K562 (cell line): ENCODE data around the gene NF1. TPM values are rescaled to one million over a fixed set of nuclear protein-coding genes. Genes with fewer than 3 reads are reported as not detected.
A peak's percentile ranks its signal among the peaks of the same experiment; 100 is the strongest.

Experiments used
- EGR1 ChIP-seq: fragments of 450-650 bp; conservative IDR thresholded peaks from 2 replicates; pipeline ENCODE4 v1.6.1; 2017; ENCODE audit warnings: mild to moderate bottlenecking
- FOXA1 ChIP-seq: fragments of 450-650 bp; IDR thresholded peaks from 2 replicates; pipeline ENCODE4 v1.6.1; 2016; ENCODE audit warnings: mild to moderate bottlenecking, borderline replicate concordance
- MBD2 ChIP-seq: sonication (generic); IDR thresholded peaks from 2 replicates; pipeline ENCODE4 v1.6.1; 2016; ENCODE audit warnings: low read depth, borderline replicate concordance
- MYC ChIP-seq, 2 experiments: fragments of 250-450 bp in 1 of 2; sonication (Bioruptor Pico) in 1 of 2; IDR thresholded peaks; 2 replicates each; pipeline versions ENCODE4 v1.5.1 to v1.6.1; 2012 to 2021; ENCODE audit warnings: low read depth in 2 of 2, borderline replicate concordance in 1 of 2, improper control_type of control experiment in 1 of 2, low read length in 1 of 2, mild to moderate bottlenecking in 1 of 2, moderate library complexity in 1 of 2
- PCBP2 ChIP-seq: fragments of 200-400 bp; formaldehyde crosslinking; IDR thresholded peaks from 2 replicates; pipeline ENCODE4 v1.6.1; 2018; ENCODE audit warnings: low read length, low read depth, mild to moderate bottlenecking, moderate library complexity; ENCODE audit not compliant: poor library complexity, severe bottlenecking
- RFX7 ChIP-seq: fragments of 250-450 bp; sonication (Bioruptor Pico); IDR thresholded peaks from 2 replicates; pipeline ENCODE4 v1.5.1; 2021; ENCODE audit warnings: mild to moderate bottlenecking
- TBP ChIP-seq: optimal IDR thresholded peaks from 2 replicates; pipeline ENCODE3; 2011; ENCODE audit warnings: low read depth, low read length, improper control_type of control experiment
- ZBTB17 ChIP-seq: fragments of 450-650 bp; formaldehyde crosslinking; IDR thresholded peaks from 2 replicates; pipeline ENCODE4 v1.4.0; 2020; ENCODE audit warnings: mild to moderate bottlenecking
- polyA plus RNA-seq, 8 experiments: library from polyadenylated mRNA; depleted of rRNA in 4 of 8; stranded (reverse) in 5 of 8; unstranded in 3 of 8; fragments of >200 nt; fragmentation: Nextera tagmentation in 2 of 8; fragmentation: Illumina TruSeq in 1 of 8; extraction: Ambion mirVana in 2 of 8; extraction: Trizol in 1 of 8; gene quantifications; 2 replicates each; pipeline versions ENCODE4 v1.2.1 to v1.2.3, GENCODE V29; 2011 to 2014; ENCODE audit warnings: inconsistent platforms in 1 of 8, missing spikeins in 1 of 8
- total RNA-seq, 7 experiments: library from RNA; depleted of rRNA in 6 of 7; stranded (reverse); fragments of >200 nt in 6 of 7; fragmentation: Illumina TruSeq in 2 of 7; extraction: Trizol in 2 of 7; gene quantifications; 2 replicates each; pipeline versions ENCODE4 v1.2.1 to v1.2.3, GENCODE V29; 2011 to 2021; ENCODE audit warnings: low replicate concordance in 1 of 7
- TF ChIP-seq, protein P1 (sequence below): fragments of 450-650 bp; IDR thresholded peaks from 2 replicates; pipeline ENCODE4 v1.7.0; 2016; ENCODE audit warnings: borderline replicate concordance
- TF ChIP-seq, protein P2 (sequence below), 2 experiments: fragments of 450-650 bp; IDR thresholded peaks; 2 replicates each; pipeline ENCODE4 v1.6.1; 2016
- TF ChIP-seq, protein P3 (sequence below): IDR thresholded peaks from 3 replicates; pipeline ENCODE4 v1.6.1; 2011; ENCODE audit warnings: borderline replicate concordance, mild to moderate bottlenecking; ENCODE audit not compliant: insufficient read length, insufficient read depth
- TF ChIP-seq, protein P4 (sequence below): sonication (generic); IDR thresholded peaks from 2 replicates; pipeline ENCODE4 v1.6.1; 2016
- TF ChIP-seq, protein P5 (sequence below): fragments of 250-450 bp; sonication (Bioruptor Pico); IDR thresholded peaks from 2 replicates; pipeline ENCODE4 v1.5.0; 2022; ENCODE audit warnings: mild to moderate bottlenecking
- TF ChIP-seq, protein P6 (sequence below), 2 experiments: fragments of 450-650 bp in 1 of 2; IDR thresholded peaks; 2 replicates each; pipeline ENCODE4 v1.6.1; 2011 to 2017; ENCODE audit warnings: low read depth in 2 of 2, antibody characterized with exemption in 1 of 2, borderline replicate concordance in 1 of 2, low read length in 1 of 2, mild to moderate bottlenecking in 1 of 2, mixed read lengths in 1 of 2; ENCODE audit not compliant: control insufficient read depth in 1 of 2

The NF1 gene
- total and polyA plus RNA-seq, 9 of the 15 experiments (the other 6 are each of a cell fraction or from before 2014, with no cell fraction given), result 3.4 to 41.9 (median 24.3) TPM

DNA sequence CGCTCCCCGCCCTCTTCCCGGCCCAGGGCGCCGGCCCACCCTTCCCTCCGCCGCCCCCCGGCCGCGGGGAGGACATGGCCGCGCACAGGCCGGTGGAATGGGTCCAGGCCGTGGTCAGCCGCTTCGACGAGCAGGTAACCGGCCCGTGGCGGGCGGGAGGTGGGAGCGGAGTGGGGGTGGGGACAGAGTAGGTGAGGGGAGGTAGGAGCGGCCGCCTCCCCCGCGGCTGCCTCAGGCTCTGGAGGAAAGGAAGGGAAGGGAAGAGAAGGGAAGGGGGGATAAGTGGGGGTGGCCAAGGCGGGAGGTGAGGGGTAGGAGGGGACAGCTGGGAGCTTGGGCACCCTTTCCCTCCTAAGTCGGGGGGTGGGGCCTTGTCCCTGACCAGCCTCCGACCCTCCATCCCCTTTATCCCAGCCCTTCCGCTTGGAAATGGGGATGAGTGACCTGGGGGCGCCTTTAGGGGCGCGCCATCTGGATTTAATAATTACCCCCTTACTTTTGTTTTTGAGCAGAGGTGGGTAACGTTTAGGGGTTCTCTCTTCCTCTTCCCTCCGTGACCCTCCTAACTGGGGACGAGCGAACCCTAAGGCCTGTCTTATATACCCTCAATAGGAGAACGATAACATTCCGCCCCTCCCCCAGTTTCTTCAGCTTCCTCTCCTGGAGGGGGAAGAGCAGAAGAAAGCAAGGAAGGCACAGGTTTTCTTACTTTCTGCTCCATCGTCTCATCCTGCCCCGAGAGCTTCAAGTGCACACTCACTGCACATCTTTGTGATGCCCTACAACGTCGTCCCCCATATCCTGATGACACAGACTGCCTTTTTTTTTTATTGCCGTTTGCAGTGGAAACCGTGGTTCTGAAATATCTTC lies 694 bp downstream of the NF1 start (continued):
- TF ChIP-seq MBD2 (peak; percentile 16; the same call in 1 of the 2 replicates), EGR1 (peak; percentile 54), RFX7 (CRISPR knock-in tag) (no peak), FOXA1 (no peak), MYC (IDR thresholded peaks at IDR 0.05; ENCODE audit: low read depth, low read length) (peak; percentile 25; the same call in 1 of the 2 replicates), MYC (CRISPR knock-in tag; IDR thresholded peaks at IDR 0.05; ENCODE audit: borderline replicate concordance, low read depth) (no peak), PCBP2 (peak; percentile 55), TBP (peak; percentile 47), ZBTB17 (no peak)
- TF ChIP-seq, protein P1, sequence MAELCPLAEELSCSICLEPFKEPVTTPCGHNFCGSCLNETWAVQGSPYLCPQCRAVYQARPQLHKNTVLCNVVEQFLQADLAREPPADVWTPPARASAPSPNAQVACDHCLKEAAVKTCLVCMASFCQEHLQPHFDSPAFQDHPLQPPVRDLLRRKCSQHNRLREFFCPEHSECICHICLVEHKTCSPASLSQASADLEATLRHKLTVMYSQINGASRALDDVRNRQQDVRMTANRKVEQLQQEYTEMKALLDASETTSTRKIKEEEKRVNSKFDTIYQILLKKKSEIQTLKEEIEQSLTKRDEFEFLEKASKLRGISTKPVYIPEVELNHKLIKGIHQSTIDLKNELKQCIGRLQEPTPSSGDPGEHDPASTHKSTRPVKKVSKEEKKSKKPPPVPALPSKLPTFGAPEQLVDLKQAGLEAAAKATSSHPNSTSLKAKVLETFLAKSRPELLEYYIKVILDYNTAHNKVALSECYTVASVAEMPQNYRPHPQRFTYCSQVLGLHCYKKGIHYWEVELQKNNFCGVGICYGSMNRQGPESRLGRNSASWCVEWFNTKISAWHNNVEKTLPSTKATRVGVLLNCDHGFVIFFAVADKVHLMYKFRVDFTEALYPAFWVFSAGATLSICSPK, result no peak
- TF ChIP-seq, protein P2, sequence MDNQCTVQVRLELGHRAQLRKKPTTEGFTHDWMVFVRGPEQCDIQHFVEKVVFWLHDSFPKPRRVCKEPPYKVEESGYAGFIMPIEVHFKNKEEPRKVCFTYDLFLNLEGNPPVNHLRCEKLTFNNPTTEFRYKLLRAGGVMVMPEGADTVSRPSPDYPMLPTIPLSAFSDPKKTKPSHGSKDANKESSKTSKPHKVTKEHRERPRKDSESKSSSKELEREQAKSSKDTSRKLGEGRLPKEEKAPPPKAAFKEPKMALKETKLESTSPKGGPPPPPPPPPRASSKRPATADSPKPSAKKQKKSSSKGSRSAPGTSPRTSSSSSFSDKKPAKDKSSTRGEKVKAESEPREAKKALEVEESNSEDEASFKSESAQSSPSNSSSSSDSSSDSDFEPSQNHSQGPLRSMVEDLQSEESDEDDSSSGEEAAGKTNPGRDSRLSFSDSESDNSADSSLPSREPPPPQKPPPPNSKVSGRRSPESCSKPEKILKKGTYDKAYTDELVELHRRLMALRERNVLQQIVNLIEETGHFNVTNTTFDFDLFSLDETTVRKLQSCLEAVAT (IDR thresholded peaks at IDR 0.05), result peak in 1 of 2 experiments; percentile 41; a peak in 1 of 4 replicates
- TF ChIP-seq, protein P3, sequence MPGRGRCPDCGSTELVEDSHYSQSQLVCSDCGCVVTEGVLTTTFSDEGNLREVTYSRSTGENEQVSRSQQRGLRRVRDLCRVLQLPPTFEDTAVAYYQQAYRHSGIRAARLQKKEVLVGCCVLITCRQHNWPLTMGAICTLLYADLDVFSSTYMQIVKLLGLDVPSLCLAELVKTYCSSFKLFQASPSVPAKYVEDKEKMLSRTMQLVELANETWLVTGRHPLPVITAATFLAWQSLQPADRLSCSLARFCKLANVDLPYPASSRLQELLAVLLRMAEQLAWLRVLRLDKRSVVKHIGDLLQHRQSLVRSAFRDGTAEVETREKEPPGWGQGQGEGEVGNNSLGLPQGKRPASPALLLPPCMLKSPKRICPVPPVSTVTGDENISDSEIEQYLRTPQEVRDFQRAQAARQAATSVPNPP, result no peak
- TF ChIP-seq, protein P4, sequence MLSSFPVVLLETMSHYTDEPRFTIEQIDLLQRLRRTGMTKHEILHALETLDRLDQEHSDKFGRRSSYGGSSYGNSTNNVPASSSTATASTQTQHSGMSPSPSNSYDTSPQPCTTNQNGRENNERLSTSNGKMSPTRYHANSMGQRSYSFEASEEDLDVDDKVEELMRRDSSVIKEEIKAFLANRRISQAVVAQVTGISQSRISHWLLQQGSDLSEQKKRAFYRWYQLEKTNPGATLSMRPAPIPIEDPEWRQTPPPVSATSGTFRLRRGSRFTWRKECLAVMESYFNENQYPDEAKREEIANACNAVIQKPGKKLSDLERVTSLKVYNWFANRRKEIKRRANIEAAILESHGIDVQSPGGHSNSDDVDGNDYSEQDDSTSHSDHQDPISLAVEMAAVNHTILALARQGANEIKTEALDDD, result no peak
- TF ChIP-seq, protein P5, sequence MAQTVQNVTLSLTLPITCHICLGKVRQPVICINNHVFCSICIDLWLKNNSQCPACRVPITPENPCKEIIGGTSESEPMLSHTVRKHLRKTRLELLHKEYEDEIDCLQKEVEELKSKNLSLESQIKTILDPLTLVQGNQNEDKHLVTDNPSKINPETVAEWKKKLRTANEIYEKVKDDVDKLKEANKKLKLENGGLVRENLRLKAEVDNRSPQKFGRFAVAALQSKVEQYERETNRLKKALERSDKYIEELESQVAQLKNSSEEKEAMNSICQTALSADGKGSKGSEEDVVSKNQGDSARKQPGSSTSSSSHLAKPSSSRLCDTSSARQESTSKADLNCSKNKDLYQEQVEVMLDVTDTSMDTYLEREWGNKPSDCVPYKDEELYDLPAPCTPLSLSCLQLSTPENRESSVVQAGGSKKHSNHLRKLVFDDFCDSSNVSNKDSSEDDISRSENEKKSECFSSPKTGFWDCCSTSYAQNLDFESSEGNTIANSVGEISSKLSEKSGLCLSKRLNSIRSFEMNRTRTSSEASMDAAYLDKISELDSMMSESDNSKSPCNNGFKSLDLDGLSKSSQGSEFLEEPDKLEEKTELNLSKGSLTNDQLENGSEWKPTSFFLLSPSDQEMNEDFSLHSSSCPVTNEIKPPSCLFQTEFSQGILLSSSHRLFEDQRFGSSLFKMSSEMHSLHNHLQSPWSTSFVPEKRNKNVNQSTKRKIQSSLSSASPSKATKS (CRISPR knock-in tag), result no peak
- TF ChIP-seq, protein P6, sequence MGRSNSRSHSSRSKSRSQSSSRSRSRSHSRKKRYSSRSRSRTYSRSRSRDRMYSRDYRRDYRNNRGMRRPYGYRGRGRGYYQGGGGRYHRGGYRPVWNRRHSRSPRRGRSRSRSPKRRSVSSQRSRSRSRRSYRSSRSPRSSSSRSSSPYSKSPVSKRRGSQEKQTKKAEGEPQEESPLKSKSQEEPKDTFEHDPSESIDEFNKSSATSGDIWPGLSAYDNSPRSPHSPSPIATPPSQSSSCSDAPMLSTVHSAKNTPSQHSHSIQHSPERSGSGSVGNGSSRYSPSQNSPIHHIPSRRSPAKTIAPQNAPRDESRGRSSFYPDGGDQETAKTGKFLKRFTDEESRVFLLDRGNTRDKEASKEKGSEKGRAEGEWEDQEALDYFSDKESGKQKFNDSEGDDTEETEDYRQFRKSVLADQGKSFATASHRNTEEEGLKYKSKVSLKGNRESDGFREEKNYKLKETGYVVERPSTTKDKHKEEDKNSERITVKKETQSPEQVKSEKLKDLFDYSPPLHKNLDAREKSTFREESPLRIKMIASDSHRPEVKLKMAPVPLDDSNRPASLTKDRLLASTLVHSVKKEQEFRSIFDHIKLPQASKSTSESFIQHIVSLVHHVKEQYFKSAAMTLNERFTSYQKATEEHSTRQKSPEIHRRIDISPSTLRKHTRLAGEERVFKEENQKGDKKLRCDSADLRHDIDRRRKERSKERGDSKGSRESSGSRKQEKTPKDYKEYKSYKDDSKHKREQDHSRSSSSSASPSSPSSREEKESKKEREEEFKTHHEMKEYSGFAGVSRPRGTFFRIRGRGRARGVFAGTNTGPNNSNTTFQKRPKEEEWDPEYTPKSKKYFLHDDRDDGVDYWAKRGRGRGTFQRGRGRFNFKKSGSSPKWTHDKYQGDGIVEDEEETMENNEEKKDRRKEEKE (IDR thresholded peaks at IDR 0.05; ENCODE audit: borderline replicate concordance in 1 of 2, control insufficient read depth in 1 of 2, low read depth in 2 of 2, low read length in 1 of 2), result no peak
